ENCODE measurements around the gene NLE1. TPM values are rescaled to one million over a fixed set of nuclear protein-coding genes. Genes with fewer than 3 reads are reported as not detected.

NLE1 gene
- total and polyA plus RNA-seq, 2 donors (not counting 1 experiment from before 2014, with no cell fraction given) = 16.5 to 17.5 TPM

DNA sequence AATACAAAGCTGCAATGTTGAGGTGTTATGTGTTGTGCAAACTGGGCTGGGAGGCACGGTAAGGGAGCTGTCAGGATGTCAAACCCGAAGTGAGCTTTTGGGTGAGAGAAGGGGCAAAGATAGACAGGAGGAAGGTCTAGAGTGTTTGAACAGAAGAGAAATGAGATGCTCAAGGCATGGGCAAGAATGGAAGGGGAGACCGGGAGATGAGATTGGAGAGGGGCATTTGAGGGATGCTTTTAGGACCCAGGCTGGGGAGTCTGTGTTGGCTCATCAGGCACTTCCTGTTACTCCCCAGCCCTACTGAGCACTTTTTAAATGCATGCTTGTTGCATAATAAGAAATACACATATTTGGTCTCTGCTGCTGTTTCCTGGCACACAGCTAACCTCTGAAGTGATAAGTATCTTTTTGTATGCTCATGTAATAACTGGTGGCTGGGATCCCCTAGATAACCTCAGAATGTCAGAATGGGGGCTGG, 19.2 kb upstream of the NLE1 start:
- CTCF ChIA-PET = no interaction called here
- Mint-ChIP-seq H3K4me1 (no peaks in the 10 kb centered on the region), H3K27ac (no peak overlapping the region), H3K27me3 (peaks cover 55% of the 10 kb centered on the region), H3K9me3 (ENCODE audit: insufficient read depth) (no peaks in the 10 kb centered on the region), H3K4me3 (no peak overlapping the region)
- Histone ChIP-seq H3K27me3 (replicated peaks in 1 of 4; ENCODE audit: control extremely low read depth in 1 of 4, control insufficient read depth in 3 of 4, insufficient read depth in 4 of 4, low read length in 3 of 4) (peaks cover 0 to 22% (median 11%) of the 10 kb centered on the region in 4 experiments), H3K9ac (ENCODE audit: low read length) (no peak overlapping the region), H3K27ac (ENCODE audit: low read length in 2 of 2) (no peak overlapping the region), H3K9me3 (ENCODE audit: control extremely low read depth in 1 of 3, control insufficient read depth in 2 of 3, insufficient read depth in 1 of 3, low read length in 2 of 3) (no peaks in the 10 kb centered on the region), H3K4me2 (replicated peaks; ENCODE audit: low read depth, low read length, poor library complexity, severe bottlenecking) (no peak overlapping the region), H3K4me1 (ENCODE audit: control insufficient read depth in 2 of 2, insufficient read depth in 2 of 2, low read length in 2 of 2) (no peaks in the 10 kb centered on the region), H3K36me3 (replicated peaks in 1 of 2; ENCODE audit: control extremely low read depth in 1 of 2, control insufficient read depth in 1 of 2, extremely low read depth in 1 of 2, insufficient read depth in 2 of 2, low read length in 1 of 2) (no peaks in the 10 kb centered on the region), H3K4me3 (ENCODE audit: control extremely low read depth in 1 of 5, extremely low read depth in 1 of 5, insufficient read depth in 1 of 5, low read depth in 2 of 5, low read length in 4 of 5) (no peak overlapping the region), H2AFZ (ENCODE audit: insufficient read depth, low read depth, low read length, poor library complexity, severe bottlenecking) (no peak overlapping the region), H3K79me2 (ENCODE audit: control insufficient read depth, insufficient read depth, low read length) (no peaks in the 10 kb centered on the region), H4K20me1 (ENCODE audit: control insufficient read depth, insufficient read depth, low read length, poor library complexity, severe bottlenecking) (no peaks in the 10 kb centered on the region)
- ATAC-seq (ENCODE audit: low read depth) (no peak), DNase-seq (no peak)
- POLR2A ChIA-PET = no interaction called here
- 53% methylated on average over 3 of the region's 3 CpGs for WGBS (ENCODE audit: insufficient coverage)
- intact Hi-C loops (cut with micrococcal nuclease) = no loop called here
- no peak for TF ChIP-seq EZH2 (IDR thresholded peaks at IDR 0.05; ENCODE audit: borderline replicate concordance, insufficient read depth, low read depth, low read length, poor library complexity, severe bottlenecking)
- no peak for TF ChIP-seq CTCF (IDR thresholded peaks at IDR 0.05)

- no peak overlapping the region for H3K27ac ChIP-seq (ENCODE audit: low read length in 2 of 2)
- H3K4me1 Mint-ChIP-seq = no peaks in the 10 kb centered on the region
- ATAC-seq (ENCODE audit: low read depth) (no peak), DNase-seq (no peak)
- peaks cover 57% of the 10 kb centered on the region for H3K27me3 Mint-ChIP-seq
- no peak overlapping the region for H3K9ac ChIP-seq (ENCODE audit: low read length)
- H4K20me1 ChIP-seq (ENCODE audit: control insufficient read depth, insufficient read depth, low read length, poor library complexity, severe bottlenecking) = no peaks in the 10 kb centered on the region
- H2AFZ ChIP-seq (ENCODE audit: insufficient read depth, low read depth, low read length, poor library complexity, severe bottlenecking) = no peak overlapping the region
- 100% methylated on average over 1 of the region's 13 CpGs for WGBS (ENCODE audit: insufficient coverage)
- CTCF ChIA-PET = no interaction called here
- TF ChIP-seq EZH2 (IDR thresholded peaks at IDR 0.05; ENCODE audit: borderline replicate concordance, insufficient read depth, low read depth, low read length, poor library complexity, severe bottlenecking) (no peak), CTCF (IDR thresholded peaks at IDR 0.05) (no peak)
- no peak overlapping the region for H3K27ac Mint-ChIP-seq
- no peak overlapping the region for H3K4me3 ChIP-seq (ENCODE audit: control extremely low read depth in 1 of 5, extremely low read depth in 1 of 5, insufficient read depth in 1 of 5, low read depth in 2 of 5, low read length in 4 of 5)
- no peaks in the 10 kb centered on the region for H3K79me2 ChIP-seq (ENCODE audit: control insufficient read depth, insufficient read depth, low read length)
- no peaks in the 10 kb centered on the region for H3K9me3 ChIP-seq (ENCODE audit: control extremely low read depth in 1 of 3, control insufficient read depth in 2 of 3, insufficient read depth in 1 of 3, low read length in 2 of 3)
- no peaks in the 10 kb centered on the region for H3K36me3 ChIP-seq (replicated peaks in 1 of 2; ENCODE audit: control extremely low read depth in 1 of 2, control insufficient read depth in 1 of 2, extremely low read depth in 1 of 2, insufficient read depth in 2 of 2, low read length in 1 of 2)
- POLR2A ChIA-PET = no interaction called here
- intact Hi-C loops (cut with micrococcal nuclease) = no loop called here
- H3K4me1 ChIP-seq (ENCODE audit: control insufficient read depth in 2 of 2, insufficient read depth in 2 of 2, low read length in 2 of 2) = no peaks in the 10 kb centered on the region
- peaks cover 0 to 22% (median 11%) of the 10 kb centered on the region in 4 experiments for H3K27me3 ChIP-seq (replicated peaks in 1 of 4; ENCODE audit: control extremely low read depth in 1 of 4, control insufficient read depth in 3 of 4, insufficient read depth in 4 of 4, low read length in 3 of 4)
- no peak overlapping the region for H3K4me3 Mint-ChIP-seq
- H3K4me2 ChIP-seq (replicated peaks; ENCODE audit: low read depth, low read length, poor library complexity, severe bottlenecking) = no peak overlapping the region
- no peaks in the 10 kb centered on the region for H3K9me3 Mint-ChIP-seq (ENCODE audit: insufficient read depth)
Measured at GRCh38 chr17:35160354-35161201, 18.5 kb upstream of the NLE1 start.

Measured in B cell (primary cell).